GM10266 (cell line): ENCODE measurements around the gene FGD3.

ENCODE experiments used
- DNase-seq: peaks from one replicate; pipeline ENCODE4 v3.0.0; 2012; ENCODE audit errors: extremely low spot score
- TF ChIP-seq, protein P1 (sequence below): IDR thresholded peaks from 2 replicates; pipeline ENCODE4 v1.5.1; 2012; ENCODE audit warnings: mild to moderate bottlenecking, low read depth; ENCODE audit not compliant: control insufficient read depth, insufficient read depth; ENCODE audit errors: missing control alignments

The FGD3 gene

DNA sequence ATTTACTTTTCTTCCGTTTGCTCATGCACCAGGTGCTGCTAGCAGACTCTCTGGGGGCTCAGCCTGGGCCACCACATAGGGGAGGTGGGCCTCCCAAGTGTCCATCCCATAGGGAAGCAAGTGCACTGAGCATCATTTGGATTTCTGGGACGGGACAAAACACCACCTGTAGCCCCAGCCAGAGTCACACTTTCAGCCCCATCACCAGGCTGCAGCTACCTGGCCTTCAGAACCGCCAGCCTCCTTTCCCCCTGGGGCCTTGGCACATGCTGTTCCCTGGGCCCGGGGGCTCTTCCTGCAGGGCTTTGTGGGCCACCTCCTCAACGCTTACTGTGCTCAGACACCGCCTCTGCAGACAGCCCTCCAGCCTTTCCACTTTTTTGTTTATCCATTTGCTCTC is 91.6 kb downstream of the FGD3 start:
- TF ChIP-seq, protein P1, sequence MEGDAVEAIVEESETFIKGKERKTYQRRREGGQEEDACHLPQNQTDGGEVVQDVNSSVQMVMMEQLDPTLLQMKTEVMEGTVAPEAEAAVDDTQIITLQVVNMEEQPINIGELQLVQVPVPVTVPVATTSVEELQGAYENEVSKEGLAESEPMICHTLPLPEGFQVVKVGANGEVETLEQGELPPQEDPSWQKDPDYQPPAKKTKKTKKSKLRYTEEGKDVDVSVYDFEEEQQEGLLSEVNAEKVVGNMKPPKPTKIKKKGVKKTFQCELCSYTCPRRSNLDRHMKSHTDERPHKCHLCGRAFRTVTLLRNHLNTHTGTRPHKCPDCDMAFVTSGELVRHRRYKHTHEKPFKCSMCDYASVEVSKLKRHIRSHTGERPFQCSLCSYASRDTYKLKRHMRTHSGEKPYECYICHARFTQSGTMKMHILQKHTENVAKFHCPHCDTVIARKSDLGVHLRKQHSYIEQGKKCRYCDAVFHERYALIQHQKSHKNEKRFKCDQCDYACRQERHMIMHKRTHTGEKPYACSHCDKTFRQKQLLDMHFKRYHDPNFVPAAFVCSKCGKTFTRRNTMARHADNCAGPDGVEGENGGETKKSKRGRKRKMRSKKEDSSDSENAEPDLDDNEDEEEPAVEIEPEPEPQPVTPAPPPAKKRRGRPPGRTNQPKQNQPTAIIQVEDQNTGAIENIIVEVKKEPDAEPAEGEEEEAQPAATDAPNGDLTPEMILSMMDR = no peak
- no peak for DNase-seq

DNA sequence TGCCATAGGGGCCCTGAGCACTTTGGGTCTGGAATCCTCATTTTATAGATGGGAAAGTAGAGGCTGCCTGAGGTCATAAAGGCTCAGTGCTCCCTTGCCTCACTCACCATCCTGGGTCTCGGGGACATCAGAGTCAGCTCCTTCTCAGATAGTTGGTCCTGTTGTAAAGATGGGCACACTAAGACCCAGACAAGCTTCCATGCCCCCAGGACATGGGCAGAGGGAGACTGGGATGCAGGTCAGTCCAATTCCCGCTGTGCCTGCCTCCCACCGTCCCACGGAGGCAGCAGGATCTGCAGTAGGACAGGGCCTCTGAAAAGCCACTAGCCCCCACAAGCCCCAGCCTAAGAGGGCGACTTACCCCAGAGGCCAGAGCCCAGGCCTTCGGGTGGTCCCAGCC is 92.1 kb downstream of the FGD3 start:
- TF ChIP-seq, protein P1 = no peak
- no peak for DNase-seq

DNA sequence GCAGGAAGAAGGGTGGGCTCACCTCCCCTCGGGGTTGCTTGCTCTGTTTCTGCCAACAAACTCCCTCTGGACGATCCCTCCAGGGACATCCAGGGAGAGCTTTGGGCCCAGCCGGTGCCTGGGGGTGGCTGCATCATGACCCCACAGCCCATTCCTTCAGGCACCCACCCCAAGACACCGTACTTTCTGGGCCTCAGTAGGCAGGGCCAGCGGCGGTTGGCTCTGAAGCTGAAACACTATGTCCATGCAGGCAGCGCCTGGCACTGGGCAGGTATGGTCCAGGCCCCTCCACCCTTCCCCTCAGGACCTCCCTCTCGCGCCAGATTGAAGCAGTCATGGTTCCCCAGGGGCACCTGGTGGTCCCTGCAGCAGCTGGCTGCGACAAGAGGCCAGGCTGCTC is 92.7 kb downstream of the FGD3 start:
- TF ChIP-seq, protein P1 = no peak
- no peak for DNase-seq

DNA sequence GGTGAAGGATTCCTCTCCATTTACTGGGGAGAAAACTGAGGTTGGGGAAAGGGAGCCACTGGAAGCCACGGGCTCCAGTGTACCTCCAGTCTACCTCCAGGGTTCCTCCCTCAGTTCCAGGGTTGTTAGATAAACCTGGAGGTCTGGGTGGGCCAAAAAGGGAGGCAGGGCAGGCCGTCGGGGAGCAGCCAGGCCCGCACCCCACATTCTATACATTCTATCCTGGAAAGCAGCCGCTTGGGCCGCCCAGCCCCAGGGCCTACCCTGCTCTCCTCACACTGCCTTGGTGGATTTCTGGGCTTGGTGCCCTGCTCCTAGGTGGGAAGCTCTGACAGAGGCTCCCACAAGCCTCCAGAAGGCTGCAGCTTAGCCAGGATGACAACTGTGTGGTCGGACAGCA is 93.1 kb downstream of the FGD3 start:
- TF ChIP-seq, protein P1 = no peak

DNA sequence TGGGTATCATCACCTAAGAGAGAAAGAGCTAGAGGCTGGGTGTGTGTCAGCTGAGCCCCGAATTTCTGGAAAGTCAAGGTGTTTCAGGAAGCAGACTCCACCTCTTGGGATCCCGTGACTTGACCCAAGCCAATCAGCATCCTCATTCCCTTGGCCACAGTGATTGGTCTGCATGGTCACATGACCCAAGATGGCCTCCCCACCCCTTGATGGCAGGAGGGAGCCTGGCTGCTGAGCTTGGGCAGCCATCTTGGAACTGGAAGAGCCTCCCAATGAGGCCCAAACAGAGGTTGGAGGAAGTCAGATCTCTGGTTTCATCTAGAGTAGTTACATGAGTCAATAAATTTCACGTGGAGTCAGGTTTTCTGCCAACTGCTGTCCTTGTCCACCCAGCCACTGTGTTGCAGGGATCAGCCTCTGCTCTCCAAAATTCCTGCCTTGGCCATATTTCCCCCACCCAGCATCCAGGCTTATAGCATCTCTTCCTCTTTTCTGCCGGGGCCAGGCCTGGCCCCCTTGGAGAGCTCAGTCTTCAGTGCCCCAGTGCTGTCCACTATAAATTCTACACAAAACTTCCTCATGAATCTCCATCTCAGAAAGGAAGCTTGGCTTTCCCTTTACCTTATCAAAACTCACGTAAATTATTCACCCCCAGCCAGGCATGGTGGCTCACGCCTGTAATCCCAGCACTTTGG is 93.9 kb downstream of the FGD3 start:
- TF ChIP-seq, protein P1 = no peak
- DNase-seq = no peak

More for the DNA sequence above, 93.1 kb downstream of the FGD3 start:
- no peak for DNase-seq

DNA sequence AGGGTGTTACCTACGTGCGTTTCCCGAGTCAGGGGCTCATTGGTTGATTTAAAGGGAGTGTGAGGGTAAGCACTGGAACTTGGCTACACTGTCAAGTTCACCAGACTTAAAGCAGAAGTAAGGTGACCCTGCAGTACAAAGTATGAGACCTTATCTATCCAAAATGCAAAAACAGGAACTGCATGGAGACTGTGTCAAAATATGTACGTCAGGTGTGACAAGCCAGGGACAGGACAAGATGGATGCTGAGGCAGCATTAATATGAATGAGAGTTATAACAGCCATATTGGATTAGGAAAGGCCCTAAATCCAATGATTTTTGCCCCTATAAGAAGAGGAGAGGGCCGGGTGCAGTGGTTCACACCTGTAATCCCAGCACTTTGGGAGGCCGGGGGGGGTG is 95.8 kb downstream of the FGD3 start:
- no peak for DNase-seq
- TF ChIP-seq, protein P1 = no peak

DNA sequence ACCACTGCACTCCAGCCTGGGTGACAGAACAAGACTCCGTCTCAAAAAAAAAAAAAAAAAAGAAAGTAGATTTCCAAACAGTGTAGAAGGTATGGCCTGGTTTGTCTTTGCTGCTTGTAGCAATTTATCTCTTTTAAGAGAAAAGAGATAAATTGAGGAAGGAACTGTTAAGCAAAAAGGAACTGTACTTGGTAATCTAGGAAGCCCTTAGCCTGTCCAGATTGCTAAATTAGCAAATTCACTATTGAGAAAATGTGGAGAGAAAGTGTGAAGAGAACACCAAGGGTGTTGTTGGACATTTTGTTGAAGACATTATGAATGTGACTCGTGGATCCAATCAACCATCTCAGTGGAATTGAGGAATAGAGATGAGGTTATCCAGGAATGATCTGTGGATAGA is 98.2 kb downstream of the FGD3 start:
- TF ChIP-seq, protein P1 = no peak
- no peak for DNase-seq
